Activated CD4-positive, alpha-beta T cell treated with anti-CD3 and anti-CD28 coated beads for 24 hours (primary cell): Measurements from ENCODE around the gene RAP1GAP.

Source experiments
- DNase-seq, 2 donors: peaks; one replicate each; pipeline ENCODE4 v3.0.0-alpha.2; 2020; ENCODE audit warnings: low read depth in 2 of 2

The RAP1GAP gene

GRCh38 chr1:21669258-21670058 lies at the start of gene RAP1GAP:
Gene RAP1GAP, minus strand, starts transcription at chr1:21669357. Its CDS starts 49,325 bp downstream, at chr1:21620032.
- no peak for DNase-seq

- no peak for DNase-seq
Observed at GRCh38 chr1:21716169-21716568, 47.0 kb upstream of the RAP1GAP start.

GRCh38 chr1:21707891-21708290 lies 38.7 kb upstream of the RAP1GAP start:
- no peak for DNase-seq

GRCh38 chr1:21707086-21707840 lies 38.1 kb upstream of the RAP1GAP start:
- DNase-seq = no peak

- DNase-seq = no peak
Observed at GRCh38 chr1:21706151-21706835, 37.1 kb upstream of the RAP1GAP start.

GRCh38 chr1:21705303-21705980 lies 36.3 kb upstream of the RAP1GAP start:
- DNase-seq = no peak

GRCh38 chr1:21704145-21704544 lies 35.0 kb upstream of the RAP1GAP start:
- no peak for DNase-seq

GRCh38 chr1:21703318-21703963 lies 34.3 kb upstream of the RAP1GAP start:
- no peak for DNase-seq

- DNase-seq = no peak
Observed at GRCh38 chr1:21702780-21703179, 33.6 kb upstream of the RAP1GAP start.

GRCh38 chr1:21701401-21701800 lies 32.2 kb upstream of the RAP1GAP start:
- no peak for DNase-seq

- DNase-seq = no peak
Observed at GRCh38 chr1:21700094-21700493, 30.9 kb upstream of the RAP1GAP start.

GRCh38 chr1:21696931-21697330 lies 27.8 kb upstream of the RAP1GAP start:
- no peak for DNase-seq

GRCh38 chr1:21693732-21694131 lies 24.6 kb upstream of the RAP1GAP start:
- no peak for DNase-seq

- no peak for DNase-seq
Observed at GRCh38 chr1:21691739-21692138, 22.6 kb upstream of the RAP1GAP start.

- DNase-seq = no peak
Observed at GRCh38 chr1:21689661-21690372, 20.7 kb upstream of the RAP1GAP start.

- DNase-seq = no peak
Observed at GRCh38 chr1:21687081-21687529, 17.9 kb upstream of the RAP1GAP start.

- no peak for DNase-seq
Observed at GRCh38 chr1:21685946-21686678, 17.0 kb upstream of the RAP1GAP start.

- no peak for DNase-seq
Observed at GRCh38 chr1:21681426-21681825, 12.3 kb upstream of the RAP1GAP start.

GRCh38 chr1:21680918-21681317 lies 11.8 kb upstream of the RAP1GAP start:
- no peak for DNase-seq

GRCh38 chr1:21680381-21680780 lies 11.2 kb upstream of the RAP1GAP start:
- no peak for DNase-seq
